SU-DHL-6 (cell line): ENCODE measurements around the gene LBX2.

Source experiments
- CTCF ChIP-seq: fragments of 200-600 bp; sonication (generic); IDR thresholded peaks from one replicate; pipeline ENCODE4 v1.5.1; 2017; ENCODE audit warnings: antibody characterized with exemption, mild to moderate bottlenecking, low read length, moderate library complexity; ENCODE audit not compliant: insufficient read depth, poor library complexity, severe bottlenecking
- EZH2phosphoT487 ChIP-seq: fragments of 200-600 bp; sonication (generic), shearing (Covaris generic); conservative IDR thresholded peaks from 2 replicates; pipeline ENCODE4 v1.6.1; 2018; ENCODE audit warnings: mild to moderate bottlenecking, antibody characterized with exemption, low read length, moderate library complexity, mixed read lengths

DNA sequence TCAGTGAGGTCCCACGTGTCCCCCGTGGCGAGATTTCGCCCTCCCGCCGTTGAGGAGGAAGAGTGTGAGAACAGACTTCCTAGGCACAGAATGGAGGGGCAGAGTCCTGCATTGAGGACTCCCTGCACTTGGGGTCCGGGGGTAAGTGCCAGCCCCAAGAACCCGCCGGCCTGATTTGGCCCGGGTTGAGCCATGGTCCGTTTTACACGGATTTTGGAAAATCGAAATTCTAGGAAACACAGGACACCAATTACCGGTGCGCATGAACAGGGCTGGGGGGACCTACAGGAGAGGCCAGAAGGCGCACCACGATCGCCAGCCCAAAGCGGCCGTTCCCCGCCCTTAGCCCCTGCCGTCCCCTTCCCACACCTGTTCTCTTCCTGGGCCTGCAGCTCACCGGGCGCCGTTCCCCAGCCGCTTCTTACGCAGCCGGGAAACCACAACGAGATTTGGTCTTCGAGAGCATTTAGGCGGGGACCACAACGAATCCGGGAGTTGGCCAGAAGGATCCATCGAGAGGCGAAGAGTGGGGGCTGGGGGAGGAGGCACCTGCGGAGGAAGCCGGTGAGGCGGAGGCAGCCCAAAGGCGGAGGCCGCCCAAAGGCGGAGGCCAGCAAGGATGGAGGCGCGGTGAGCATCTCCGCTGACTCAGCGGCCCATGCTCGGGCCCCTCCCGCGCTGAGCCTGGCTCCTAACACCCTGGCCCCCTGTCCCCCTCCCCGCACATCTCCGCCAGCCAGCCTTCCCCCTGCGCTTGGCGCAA is 14.4 kb upstream of the LBX2 start:
- TF ChIP-seq EZH2phosphoT487 (no peak), CTCF (no peak)
